Measurements from ENCODE around the gene MICAL3.
A peak's percentile ranks its signal among the peaks of the same experiment; 100 is the strongest.

Gene MICAL3

DNA sequence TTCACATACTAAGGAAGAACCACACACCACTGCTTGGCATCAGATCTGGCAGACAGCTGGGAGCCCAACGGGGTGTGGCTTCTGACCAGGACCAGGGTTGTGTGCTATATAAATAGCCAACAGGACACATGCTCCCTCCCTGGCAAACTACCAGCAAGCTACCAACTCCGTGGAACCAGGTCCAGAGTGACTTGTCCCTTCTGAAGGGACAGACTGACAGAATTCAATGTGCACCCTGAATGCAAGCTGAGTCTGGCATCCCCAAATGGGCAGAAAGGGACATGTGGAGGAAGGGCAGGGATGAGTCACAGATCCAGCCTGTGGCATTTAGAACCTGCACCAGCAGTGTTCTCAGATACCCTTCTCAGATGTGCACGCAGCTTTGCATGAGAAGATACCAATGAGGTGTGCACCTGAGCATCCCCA, 92.9 kb downstream of the MICAL3 start:
- Histone ChIP-seq H3K27me3 (ENCODE audit: control insufficient read depth in 1 of 2, insufficient read depth in 2 of 2, low read length in 2 of 2) (no peaks in the 10 kb centered on the region), H3K9ac (ENCODE audit: low read length) (no peak overlapping the region), H3K4me1 (ENCODE audit: insufficient read depth, low read length) (peaks cover 23% of the 10 kb centered on the region), H3K4me3 (ENCODE audit: low read depth in 1 of 2, low read length in 2 of 2) (no peak overlapping the region), H3K27ac (ENCODE audit: low read depth, low read length) (no peak overlapping the region), H3K9me3 (ENCODE audit: low read length) (no peaks in the 10 kb centered on the region), H3K36me3 (ENCODE audit: insufficient read depth, low read length) (no peaks in the 10 kb centered on the region)

DNA sequence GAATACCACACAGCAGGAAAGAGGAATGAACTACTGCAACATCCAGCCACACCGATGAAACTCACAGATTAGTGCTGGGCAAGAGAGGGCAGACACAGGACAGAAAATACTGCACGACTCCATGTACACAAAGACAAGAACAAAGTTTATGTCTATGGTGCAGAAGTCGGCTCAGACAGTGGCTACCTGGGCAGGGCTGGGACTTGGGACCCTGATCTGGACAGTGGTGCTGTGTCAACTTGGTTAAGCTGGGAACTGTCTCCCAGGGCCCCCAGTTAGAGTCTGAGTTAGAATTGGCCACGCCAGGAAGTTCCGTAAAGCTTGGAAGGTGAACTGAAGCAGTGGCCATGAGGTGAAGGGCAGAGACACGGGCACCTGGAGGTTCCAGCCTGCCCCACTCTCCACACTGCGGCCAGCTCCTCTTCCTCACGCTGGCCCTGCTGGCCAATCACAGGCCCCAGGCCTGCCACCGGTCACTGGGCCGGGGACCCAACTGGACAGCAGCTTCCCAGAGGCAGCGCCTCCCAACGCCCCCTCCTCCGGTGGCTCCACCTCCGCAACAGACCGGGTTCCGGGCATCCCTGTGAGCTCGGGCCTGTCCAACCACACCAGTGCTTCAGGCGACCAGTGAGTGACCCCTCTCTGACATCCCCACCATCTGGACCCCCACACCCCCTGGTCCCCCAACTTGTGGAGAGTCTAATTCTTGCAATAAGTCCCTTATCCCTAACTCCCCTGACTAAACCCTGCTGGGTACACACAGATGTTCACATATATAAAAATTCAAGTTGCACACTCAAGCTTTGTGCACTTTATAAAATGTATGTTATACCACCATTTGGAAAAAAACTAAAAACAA, 93.7 kb downstream of the MICAL3 start:
- no peaks in the 10 kb centered on the region for H3K9me3 ChIP-seq (ENCODE audit: low read length)
- no peak overlapping the region for H3K27ac ChIP-seq (ENCODE audit: low read depth, low read length)
- H3K4me3 ChIP-seq (ENCODE audit: low read depth in 1 of 2, low read length in 2 of 2): no peak overlapping the region
- H3K4me1 ChIP-seq (ENCODE audit: insufficient read depth, low read length): peaks cover 29% of the 10 kb centered on the region
- H3K36me3 ChIP-seq (ENCODE audit: insufficient read depth, low read length): no peaks in the 10 kb centered on the region
- H3K9ac ChIP-seq (ENCODE audit: low read length): no peak overlapping the region
- H3K27me3 ChIP-seq (ENCODE audit: control insufficient read depth in 1 of 2, insufficient read depth in 2 of 2, low read length in 2 of 2): no peaks in the 10 kb centered on the region

DNA sequence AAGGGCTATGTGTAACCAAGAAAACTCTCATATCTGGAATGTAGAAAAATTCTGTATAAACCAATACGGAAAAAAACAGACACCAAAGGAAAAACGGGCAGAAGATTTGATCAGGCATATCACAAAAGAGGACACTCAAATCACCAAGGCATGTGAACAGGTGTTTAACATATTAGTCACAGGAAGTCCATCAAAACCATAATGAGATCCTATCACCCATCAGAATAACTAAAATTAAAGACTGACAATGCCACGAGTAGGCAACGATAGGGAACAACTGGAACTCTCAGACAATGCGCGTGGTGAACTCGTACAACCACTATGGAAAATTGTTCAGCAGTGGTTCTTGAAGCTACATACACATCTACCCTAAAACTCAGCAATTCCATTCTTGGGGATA, 94.5 kb downstream of the MICAL3 start:
- no peaks in the 10 kb centered on the region for H3K9me3 ChIP-seq (ENCODE audit: low read length)

DNA sequence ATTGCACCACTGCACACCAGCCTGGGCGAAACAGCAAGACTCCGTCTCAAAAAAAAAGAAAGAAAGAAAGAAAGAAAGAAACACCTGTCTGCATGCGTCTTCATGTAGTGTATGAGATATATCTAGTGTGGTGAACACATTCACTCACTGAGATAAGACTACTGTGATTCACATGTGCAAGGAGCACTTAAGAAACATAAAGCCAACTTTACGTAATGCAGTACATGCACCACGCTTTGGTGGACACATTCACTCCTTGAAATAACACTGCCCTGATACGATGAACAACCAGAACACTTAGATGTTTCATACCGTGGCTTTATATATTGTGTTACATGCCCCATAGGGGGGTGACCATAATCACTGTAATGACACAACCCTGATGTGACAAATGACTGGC, 96.0 kb downstream of the MICAL3 start:
- Histone ChIP-seq H3K36me3 (ENCODE audit: insufficient read depth, low read length) (no peaks in the 10 kb centered on the region), H3K4me3 (ENCODE audit: low read depth in 1 of 2, low read length in 2 of 2) (no peak overlapping the region), H3K9me3 (ENCODE audit: low read length) (no peaks in the 10 kb centered on the region), H3K9ac (ENCODE audit: low read length) (no peak overlapping the region), H3K4me1 (ENCODE audit: insufficient read depth, low read length) (peaks cover 52% of the 10 kb centered on the region), H3K27me3 (ENCODE audit: control insufficient read depth in 1 of 2, insufficient read depth in 2 of 2, low read length in 2 of 2) (no peaks in the 10 kb centered on the region), H3K27ac (ENCODE audit: low read depth, low read length) (no peak overlapping the region)

More for the DNA sequence above, 94.5 kb downstream of the MICAL3 start:
- no peak overlapping the region for H3K4me3 ChIP-seq (ENCODE audit: low read depth in 1 of 2, low read length in 2 of 2)
- no peaks in the 10 kb centered on the region for H3K36me3 ChIP-seq (ENCODE audit: insufficient read depth, low read length)
- no peak overlapping the region for H3K9ac ChIP-seq (ENCODE audit: low read length)
- no peak overlapping the region for H3K27ac ChIP-seq (ENCODE audit: low read depth, low read length)
- peaks cover 37% of the 10 kb centered on the region for H3K4me1 ChIP-seq (ENCODE audit: insufficient read depth, low read length)
- no peaks in the 10 kb centered on the region for H3K27me3 ChIP-seq (ENCODE audit: control insufficient read depth in 1 of 2, insufficient read depth in 2 of 2, low read length in 2 of 2)

DNA sequence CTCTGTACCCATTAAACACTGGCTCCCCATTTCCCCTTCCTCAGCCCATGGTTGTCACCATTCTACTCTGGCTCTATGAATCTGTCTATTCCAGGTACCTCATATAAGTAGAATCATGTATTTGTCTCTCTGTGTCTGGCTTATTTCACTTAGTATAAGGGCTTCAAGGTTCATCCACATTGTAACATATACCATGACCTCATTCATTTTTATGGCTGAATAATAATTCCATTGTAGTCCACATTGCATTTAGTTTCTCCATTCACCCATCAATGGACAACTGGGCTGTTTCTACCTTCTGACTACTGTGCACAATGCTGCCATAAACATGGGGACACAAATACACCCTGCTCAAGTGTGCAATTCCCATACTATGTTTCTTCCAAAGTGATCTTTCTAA, 97.3 kb downstream of the MICAL3 start:
- H3K27me3 ChIP-seq (ENCODE audit: control insufficient read depth in 1 of 2, insufficient read depth in 2 of 2, low read length in 2 of 2): no peaks in the 10 kb centered on the region
- H3K9ac ChIP-seq (ENCODE audit: low read length): no peak overlapping the region
- H3K4me1 ChIP-seq (ENCODE audit: insufficient read depth, low read length): peaks cover 66% of the 10 kb centered on the region
- no peaks in the 10 kb centered on the region for H3K9me3 ChIP-seq (ENCODE audit: low read length)
- H3K36me3 ChIP-seq (ENCODE audit: insufficient read depth, low read length): no peaks in the 10 kb centered on the region
- H3K4me3 ChIP-seq (ENCODE audit: low read depth in 1 of 2, low read length in 2 of 2): no peak overlapping the region
- H3K27ac ChIP-seq (ENCODE audit: low read depth, low read length): no peak overlapping the region

DNA sequence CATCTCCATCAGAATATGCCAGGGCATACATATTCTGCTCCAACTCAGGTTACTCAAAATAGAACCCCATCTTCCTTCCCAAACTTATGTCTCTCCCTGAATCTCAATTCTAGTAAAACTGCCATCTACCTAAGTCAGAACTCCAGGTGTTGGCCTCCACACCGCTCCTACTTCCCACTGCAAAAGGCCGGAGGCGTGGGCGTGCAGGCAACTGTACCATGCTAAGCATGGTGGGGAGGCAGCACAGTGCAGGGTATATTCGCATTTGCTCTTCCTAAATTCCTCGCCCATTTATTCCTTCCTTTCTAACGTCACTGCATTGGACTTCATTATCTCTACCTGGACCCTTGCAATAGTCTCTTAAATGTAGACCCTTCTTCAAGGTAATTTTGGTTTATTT, 97.8 kb downstream of the MICAL3 start:
- Histone ChIP-seq H3K4me3 (ENCODE audit: low read depth in 1 of 2, low read length in 2 of 2) (no peak overlapping the region), H3K36me3 (ENCODE audit: insufficient read depth, low read length) (no peaks in the 10 kb centered on the region), H3K9ac (ENCODE audit: low read length) (no peak overlapping the region), H3K27me3 (ENCODE audit: control insufficient read depth in 1 of 2, insufficient read depth in 2 of 2, low read length in 2 of 2) (no peaks in the 10 kb centered on the region), H3K27ac (ENCODE audit: low read depth, low read length) (no peak overlapping the region), H3K9me3 (ENCODE audit: low read length) (no peaks in the 10 kb centered on the region), H3K4me1 (ENCODE audit: insufficient read depth, low read length) (peaks cover 68% of the 10 kb centered on the region)

DNA sequence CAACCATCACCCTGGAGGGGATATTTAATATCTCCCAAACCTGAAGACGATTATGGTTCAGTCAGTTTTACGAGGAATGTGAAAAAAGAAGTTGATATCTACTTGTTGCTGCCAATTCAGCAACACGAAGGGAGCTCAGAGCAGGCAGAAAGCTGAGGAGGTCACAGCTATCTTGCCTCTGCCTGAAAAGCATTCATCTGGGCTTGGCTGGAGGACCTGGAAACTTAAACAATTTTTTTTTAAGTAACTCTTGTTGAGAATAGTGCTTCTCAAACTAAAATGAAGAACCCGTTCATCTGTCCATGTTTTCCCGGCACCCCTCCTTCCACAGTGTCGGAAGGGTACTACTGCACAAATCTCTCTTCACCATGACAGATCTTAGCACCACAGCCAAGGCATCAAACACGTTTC, 98.9 kb downstream of the MICAL3 start:
- H3K27me3 ChIP-seq (ENCODE audit: control insufficient read depth in 1 of 2, insufficient read depth in 2 of 2, low read length in 2 of 2): no peaks in the 10 kb centered on the region
- H3K9ac ChIP-seq (ENCODE audit: low read length): no peak overlapping the region
- no peaks in the 10 kb centered on the region for H3K9me3 ChIP-seq (ENCODE audit: low read length)
- peaks cover 68% of the 10 kb centered on the region for H3K4me1 ChIP-seq (ENCODE audit: insufficient read depth, low read length)
- H3K36me3 ChIP-seq (ENCODE audit: insufficient read depth, low read length): no peaks in the 10 kb centered on the region
- no peak overlapping the region for H3K27ac ChIP-seq (ENCODE audit: low read depth, low read length)
- no peak overlapping the region for H3K4me3 ChIP-seq (ENCODE audit: low read depth in 1 of 2, low read length in 2 of 2)

DNA sequence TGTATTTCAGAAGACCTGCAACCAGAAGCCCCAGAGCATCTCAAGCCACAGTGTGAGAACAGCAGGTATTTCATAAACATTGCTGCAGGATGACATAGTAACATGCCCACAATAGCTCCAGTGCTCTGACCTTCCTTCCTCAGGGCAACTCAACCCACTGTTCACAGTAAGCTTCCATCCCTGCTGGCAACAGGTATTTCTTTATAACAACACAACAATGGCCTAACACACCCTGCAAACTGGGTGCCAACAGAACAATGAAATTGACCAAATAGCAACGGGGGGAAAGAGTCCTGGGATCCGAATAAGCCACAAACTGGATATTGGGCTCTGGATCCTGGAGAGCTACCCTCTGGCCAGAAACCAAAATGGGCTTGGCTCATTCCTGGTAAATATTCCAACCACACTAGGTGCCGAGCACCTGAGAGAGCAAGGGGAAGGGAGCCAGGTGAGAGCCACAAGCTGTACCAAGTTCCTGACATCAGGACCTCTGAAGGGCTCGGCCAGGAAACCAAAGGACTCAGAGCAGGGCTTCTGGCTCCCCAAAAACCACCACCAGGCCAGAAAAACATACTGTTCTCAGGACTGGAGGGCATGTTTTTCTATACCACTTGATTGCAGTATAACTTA, 99.5 kb downstream of the MICAL3 start:
- H3K9ac ChIP-seq (ENCODE audit: low read length): no peak overlapping the region
- H3K4me1 ChIP-seq (ENCODE audit: insufficient read depth, low read length): peaks cover 72% of the 10 kb centered on the region
- H3K27ac ChIP-seq (ENCODE audit: low read depth, low read length): no peak overlapping the region
- no peaks in the 10 kb centered on the region for H3K27me3 ChIP-seq (ENCODE audit: control insufficient read depth in 1 of 2, insufficient read depth in 2 of 2, low read length in 2 of 2)
- no peak overlapping the region for H3K4me3 ChIP-seq (ENCODE audit: low read depth in 1 of 2, low read length in 2 of 2)
- no peaks in the 10 kb centered on the region for H3K9me3 ChIP-seq (ENCODE audit: low read length)
- H3K36me3 ChIP-seq (ENCODE audit: insufficient read depth, low read length): no peaks in the 10 kb centered on the region

DNA sequence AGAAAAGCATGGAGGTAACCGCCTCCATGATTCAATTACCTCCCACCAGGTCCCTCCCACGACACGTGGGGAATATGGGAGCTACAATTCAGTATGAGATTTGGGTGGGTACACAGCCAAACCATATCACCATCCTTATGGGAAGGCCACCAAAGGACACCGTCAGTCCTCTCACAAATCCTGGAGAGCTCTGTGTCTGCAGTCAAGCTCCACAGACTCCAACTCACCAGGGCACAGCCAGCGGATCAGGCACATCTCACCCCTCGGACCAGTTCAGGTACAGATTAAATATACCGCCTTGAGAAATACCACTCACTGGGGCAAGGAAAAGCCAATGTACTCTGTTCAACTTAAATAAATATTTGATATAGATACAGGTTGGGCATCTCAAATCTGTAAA, 100.3 kb downstream of the MICAL3 start:
- no peaks in the 10 kb centered on the region for H3K9me3 ChIP-seq (ENCODE audit: low read length)
- peaks cover 79% of the 10 kb centered on the region for H3K4me1 ChIP-seq (ENCODE audit: insufficient read depth, low read length)
- H3K27me3 ChIP-seq (ENCODE audit: control insufficient read depth in 1 of 2, insufficient read depth in 2 of 2, low read length in 2 of 2): no peaks in the 10 kb centered on the region
- no peak overlapping the region for H3K4me3 ChIP-seq (ENCODE audit: low read depth in 1 of 2, low read length in 2 of 2)
- no peak overlapping the region for H3K9ac ChIP-seq (ENCODE audit: low read length)
- H3K27ac ChIP-seq (ENCODE audit: low read depth, low read length): no peak overlapping the region
- no peaks in the 10 kb centered on the region for H3K36me3 ChIP-seq (ENCODE audit: insufficient read depth, low read length)

DNA sequence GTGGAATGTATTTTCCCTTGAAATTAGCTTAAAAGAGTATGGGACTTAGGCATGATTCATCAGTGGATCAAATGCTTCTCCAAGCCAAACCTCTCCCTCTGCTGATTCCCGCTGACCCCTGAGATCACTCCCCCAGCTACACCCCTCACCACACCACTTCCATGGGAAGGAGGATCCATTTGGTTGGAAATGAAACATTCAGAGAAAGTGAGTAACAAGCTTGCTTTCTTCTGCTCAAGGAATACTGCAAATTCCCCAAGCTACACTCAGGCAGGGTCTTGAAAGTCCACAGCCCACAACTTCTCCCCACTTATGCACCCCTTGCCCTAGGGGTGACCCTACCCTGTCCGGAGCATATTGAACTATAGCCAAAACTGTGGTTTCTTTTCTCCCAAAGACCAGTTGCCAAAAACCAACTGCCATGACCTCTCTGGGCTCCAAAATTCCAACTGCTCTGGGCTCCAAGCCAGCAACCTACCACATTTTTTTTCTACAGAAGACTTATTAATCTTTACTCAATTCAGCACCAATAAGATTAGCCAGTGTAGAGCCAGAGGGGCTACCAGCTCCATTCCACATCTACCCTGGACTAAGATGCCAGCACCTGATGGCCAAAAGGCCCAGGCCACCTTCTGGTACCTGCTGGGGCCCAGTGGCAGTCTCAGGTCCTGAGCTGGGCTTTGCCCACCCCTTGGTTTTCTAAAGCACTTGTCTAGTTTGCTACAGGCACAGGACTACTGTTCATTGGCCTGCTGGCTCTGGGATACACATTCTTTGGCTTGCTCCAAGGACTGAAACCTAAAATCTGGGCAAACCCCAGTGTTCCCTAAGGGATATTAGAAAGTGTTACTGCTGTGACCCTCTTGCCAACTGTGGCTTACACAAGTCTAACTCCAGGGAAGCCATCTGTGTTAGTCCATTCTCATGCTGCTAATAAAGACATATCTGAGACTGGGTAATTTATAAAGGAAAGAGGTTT, 101.1 kb downstream of the MICAL3 start:
- no peak overlapping the region for H3K9ac ChIP-seq (ENCODE audit: low read length)
- no peaks in the 10 kb centered on the region for H3K36me3 ChIP-seq (ENCODE audit: insufficient read depth, low read length)
- no peaks in the 10 kb centered on the region for H3K27me3 ChIP-seq (ENCODE audit: control insufficient read depth in 1 of 2, insufficient read depth in 2 of 2, low read length in 2 of 2)
- peak overlapping the region in 1 of 2 donors; percentile 23 for H3K4me3 ChIP-seq (ENCODE audit: low read depth in 1 of 2, low read length in 2 of 2)
- peaks cover 83% of the 10 kb centered on the region for H3K4me1 ChIP-seq (ENCODE audit: insufficient read depth, low read length)
- H3K27ac ChIP-seq (ENCODE audit: low read depth, low read length): no peak overlapping the region
- no peaks in the 10 kb centered on the region for H3K9me3 ChIP-seq (ENCODE audit: low read length)
